Activated naive CD8-positive, alpha-beta T cell (primary cell): ENCODE data around the gene OTULIN.

ENCODE experiments used
- H3K27ac Mint-ChIP-seq: one replicate; pipeline ENCODE4 v1.8.0; 2021; ENCODE audit warnings: mixed read lengths
- H3K27me3 Mint-ChIP-seq: one replicate; pipeline ENCODE4 v1.8.0; 2021; ENCODE audit warnings: mixed read lengths
- H3K36me3 Mint-ChIP-seq: one replicate; pipeline ENCODE4 v1.8.0; 2021; ENCODE audit warnings: mixed read lengths
- H3K4me1 Mint-ChIP-seq: one replicate; pipeline ENCODE4 v1.8.0; 2021; ENCODE audit warnings: low read depth, mixed read lengths
- H3K4me3 Mint-ChIP-seq: one replicate; pipeline ENCODE4 v1.8.0; 2021; ENCODE audit warnings: mild to moderate bottlenecking, mixed read lengths
- H3K9me3 Mint-ChIP-seq: one replicate; pipeline ENCODE4 v1.8.0; 2021; ENCODE audit warnings: low read depth, mixed read lengths

The OTULIN gene

DNA sequence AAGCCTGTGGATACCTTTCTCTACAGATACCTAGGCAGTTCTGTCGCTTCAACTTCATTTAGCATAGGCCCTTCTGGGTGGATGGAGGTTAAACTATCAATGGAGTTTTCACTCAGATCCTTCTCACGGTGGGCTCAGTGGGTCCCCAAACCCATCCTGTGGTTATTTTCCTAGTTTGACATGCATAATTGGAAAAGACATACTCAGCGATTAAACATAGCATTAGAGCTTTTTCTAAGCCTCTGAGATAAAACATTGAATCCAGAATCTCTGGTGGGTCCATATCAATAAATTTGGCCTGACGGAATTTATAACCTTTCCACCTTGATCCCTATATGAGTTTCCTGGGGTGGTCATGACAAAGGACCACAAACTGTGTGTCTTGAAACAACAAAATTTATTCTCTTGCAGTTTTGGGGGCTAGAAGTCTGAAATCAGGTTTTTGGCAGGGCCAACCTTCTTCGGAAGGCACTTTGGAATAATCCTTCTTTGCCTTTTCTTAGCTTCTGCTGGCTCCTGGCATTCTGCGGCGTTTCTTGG, 1.7 kb upstream of the OTULIN start:
- Mint-ChIP-seq H3K9me3 (no peaks in the 10 kb centered on the region), H3K27me3 (no peaks in the 10 kb centered on the region), H3K4me3 (peak overlapping the region; percentile 93), H3K27ac (no peak overlapping the region), H3K4me1 (peaks cover 53% of the 10 kb centered on the region), H3K36me3 (peaks cover 5% of the 10 kb centered on the region)

DNA sequence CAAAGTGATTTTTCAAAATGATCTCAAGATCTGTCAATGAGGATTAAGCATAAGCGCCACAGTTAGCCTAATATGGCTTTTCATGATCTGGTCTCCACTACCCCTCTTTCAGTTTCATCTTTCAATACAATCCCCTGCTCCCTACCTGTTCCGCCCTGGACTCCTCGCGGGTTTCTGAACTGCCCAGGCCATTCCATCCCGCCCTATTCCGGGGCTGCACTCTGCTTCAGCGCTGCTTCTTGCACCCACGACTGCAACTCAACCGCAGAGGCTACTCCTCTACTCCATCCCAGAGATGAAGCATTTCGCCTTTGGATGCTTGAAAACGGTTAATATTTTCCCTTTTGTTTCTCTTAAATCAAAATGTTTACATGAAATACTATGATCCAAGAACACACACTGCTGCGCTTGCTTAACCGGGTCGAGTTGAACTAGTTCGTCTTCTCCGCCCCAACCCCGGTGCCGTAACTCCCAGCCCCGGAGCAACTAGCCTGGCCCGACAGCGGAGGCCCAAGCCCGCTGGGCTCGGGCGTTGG, 716 bp upstream of the OTULIN start:
- Mint-ChIP-seq H3K36me3 (peaks cover 6% of the 10 kb centered on the region), H3K27me3 (no peaks in the 10 kb centered on the region), H3K4me3 (peak overlapping the region; percentile 93), H3K9me3 (no peaks in the 10 kb centered on the region), H3K27ac (peak overlapping the region; percentile 97), H3K4me1 (peaks cover 63% of the 10 kb centered on the region)

DNA sequence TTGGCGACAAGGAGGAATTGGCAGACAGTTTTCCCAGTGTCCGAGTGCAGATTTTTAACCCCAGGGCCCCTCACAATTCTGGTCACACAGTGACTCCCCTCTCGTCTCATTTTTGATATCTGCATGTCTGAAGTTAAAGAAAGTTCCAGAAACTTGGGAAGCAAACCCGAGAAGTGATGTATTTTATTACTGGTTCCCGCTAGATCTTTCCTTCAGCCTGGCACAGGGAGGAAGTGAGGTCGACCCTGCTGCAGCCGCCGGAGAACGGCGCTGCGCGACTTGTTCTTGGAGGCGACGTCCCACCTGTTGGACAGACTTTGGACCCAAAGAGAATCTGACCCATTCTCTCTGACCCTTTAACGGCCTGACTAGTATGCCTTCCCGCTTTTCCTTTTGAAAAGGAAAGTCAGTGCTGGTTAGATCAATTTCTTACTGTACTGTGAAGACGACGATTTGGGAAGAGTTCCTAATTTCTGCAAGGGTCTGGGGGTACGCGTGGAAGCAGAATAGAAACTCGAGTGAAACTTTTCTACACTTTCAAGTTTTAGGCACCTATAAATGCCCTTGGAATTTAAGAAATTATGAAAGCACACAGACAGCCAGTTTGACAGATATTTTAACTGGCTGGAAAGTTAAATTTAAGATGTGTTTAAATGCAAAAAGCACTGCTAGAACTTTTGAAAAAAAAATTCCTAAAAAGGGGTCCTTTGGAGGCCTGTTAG, 744 bp downstream of the OTULIN start:
- Mint-ChIP-seq H3K36me3 (peaks cover 6% of the 10 kb centered on the region), H3K9me3 (no peaks in the 10 kb centered on the region), H3K4me1 (peaks cover 72% of the 10 kb centered on the region), H3K27ac (peak overlapping the region; percentile 96), H3K27me3 (no peaks in the 10 kb centered on the region), H3K4me3 (peak overlapping the region; percentile 97)

DNA sequence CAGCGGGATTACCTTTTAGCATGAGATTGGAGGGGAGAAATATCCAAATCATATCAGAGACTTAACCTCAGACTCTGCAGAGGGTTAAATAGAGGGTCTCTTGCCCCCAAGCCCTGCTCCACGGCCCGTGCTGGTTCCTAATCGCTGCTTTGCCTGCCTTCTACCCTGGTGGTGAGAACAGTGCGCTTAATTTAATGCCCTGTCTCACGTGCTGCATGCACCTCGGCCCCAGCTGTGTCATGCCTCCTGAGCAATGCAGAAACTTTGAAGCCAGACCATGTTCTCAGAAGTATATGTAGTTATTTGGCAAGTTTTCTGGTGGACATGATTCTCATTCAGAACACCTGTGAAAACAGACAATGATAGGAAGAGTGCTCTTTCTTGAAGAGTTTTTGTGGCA, 1.4 kb downstream of the OTULIN start:
- peak overlapping the region; percentile 96 for H3K27ac Mint-ChIP-seq
- peaks cover 73% of the 10 kb centered on the region for H3K4me1 Mint-ChIP-seq
- H3K36me3 Mint-ChIP-seq: peaks cover 7% of the 10 kb centered on the region
- no peaks in the 10 kb centered on the region for H3K27me3 Mint-ChIP-seq
- H3K4me3 Mint-ChIP-seq: peak overlapping the region; percentile 97
- H3K9me3 Mint-ChIP-seq: no peaks in the 10 kb centered on the region

DNA sequence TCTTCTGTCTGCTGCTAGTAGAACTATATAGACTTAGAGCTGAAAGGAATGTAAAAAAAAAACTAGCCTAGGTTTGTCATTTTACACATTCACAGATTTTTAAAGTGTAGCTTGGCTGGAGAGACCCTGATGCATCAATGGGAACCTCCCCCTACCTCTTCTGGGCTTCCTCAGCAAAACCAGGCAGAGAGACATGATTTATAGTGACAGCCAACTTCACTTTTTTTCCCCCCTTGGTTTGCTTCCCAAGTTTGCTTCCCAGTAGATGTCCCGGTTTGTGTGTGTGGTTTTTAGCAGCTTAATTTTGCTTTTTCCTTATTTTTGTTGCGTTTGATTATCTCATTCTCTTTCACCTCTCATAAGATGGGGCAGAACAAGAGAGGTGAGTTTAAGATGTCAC, 1.8 kb downstream of the OTULIN start:
- Mint-ChIP-seq H3K27me3 (no peaks in the 10 kb centered on the region), H3K9me3 (no peaks in the 10 kb centered on the region), H3K4me3 (peak overlapping the region; percentile 97), H3K4me1 (peaks cover 73% of the 10 kb centered on the region), H3K36me3 (peaks cover 10% of the 10 kb centered on the region), H3K27ac (peak overlapping the region; percentile 96)

DNA sequence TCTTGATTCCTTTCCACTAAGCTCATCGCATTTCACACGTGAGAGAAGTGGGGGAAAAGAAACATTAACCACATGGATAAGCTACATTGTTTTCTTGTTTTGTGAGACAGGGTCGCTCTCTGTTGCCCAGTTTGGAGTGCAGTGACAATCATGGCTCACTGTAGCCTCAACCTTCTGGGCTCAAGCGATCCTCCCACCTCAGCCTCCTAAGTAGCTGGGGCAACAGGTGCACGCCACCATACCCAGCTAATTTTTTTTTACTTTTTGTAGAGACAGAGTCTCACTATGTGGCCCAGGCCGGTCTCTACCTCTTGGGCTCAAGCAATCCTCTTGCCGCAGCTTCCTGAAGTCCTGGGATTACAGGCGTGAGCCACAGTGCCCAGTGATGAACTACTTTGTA, 2.8 kb downstream of the OTULIN start:
- no peaks in the 10 kb centered on the region for H3K27me3 Mint-ChIP-seq
- peaks cover 80% of the 10 kb centered on the region for H3K4me1 Mint-ChIP-seq
- no peaks in the 10 kb centered on the region for H3K9me3 Mint-ChIP-seq
- H3K36me3 Mint-ChIP-seq: peaks cover 10% of the 10 kb centered on the region
- peak overlapping the region; percentile 96 for H3K27ac Mint-ChIP-seq
- H3K4me3 Mint-ChIP-seq: peak overlapping the region; percentile 97

DNA sequence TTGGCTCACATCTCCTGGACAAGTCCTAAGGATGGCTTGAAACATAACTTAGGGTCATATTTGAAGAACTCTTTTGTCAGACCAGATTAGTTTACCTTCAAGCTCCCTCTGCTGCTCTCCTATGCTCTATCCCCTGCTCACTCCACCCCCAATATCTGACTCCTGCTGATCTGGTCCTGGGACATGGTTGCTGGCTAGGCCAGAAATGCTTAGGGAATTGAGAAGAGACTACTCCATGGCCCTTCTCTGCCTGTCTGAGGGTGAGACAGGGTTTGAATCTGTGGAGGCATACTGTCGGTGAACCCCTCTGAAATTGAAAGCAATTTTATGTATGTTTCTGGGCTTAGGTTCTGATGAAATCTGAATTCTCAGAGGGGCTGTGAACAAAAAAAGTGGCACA, 3.3 kb downstream of the OTULIN start:
- peak overlapping the region; percentile 96 for H3K27ac Mint-ChIP-seq
- H3K4me1 Mint-ChIP-seq: peaks cover 81% of the 10 kb centered on the region
- no peaks in the 10 kb centered on the region for H3K27me3 Mint-ChIP-seq
- H3K9me3 Mint-ChIP-seq: no peaks in the 10 kb centered on the region
- H3K4me3 Mint-ChIP-seq: peak overlapping the region; percentile 97
- H3K36me3 Mint-ChIP-seq: peaks cover 10% of the 10 kb centered on the region

DNA sequence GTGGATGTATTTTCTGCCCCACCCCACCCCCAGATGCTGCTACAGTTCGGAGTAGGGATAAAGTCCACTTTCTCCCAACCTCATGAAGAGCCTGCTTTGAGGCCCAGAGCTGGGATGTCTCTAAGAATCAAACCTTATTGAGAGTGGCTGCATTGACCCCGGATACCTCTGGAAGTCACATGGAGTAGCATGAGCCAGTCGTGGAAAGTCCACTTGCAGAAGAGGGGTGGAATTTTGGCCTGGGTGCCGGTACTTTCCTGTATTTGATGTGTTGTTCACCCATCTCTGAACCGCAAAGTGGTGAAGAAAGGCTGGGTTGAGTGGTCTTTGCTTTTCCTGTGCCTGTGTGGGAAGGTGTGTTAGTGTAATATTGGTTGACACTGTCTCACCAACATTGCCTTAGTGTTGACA, 3.7 kb downstream of the OTULIN start:
- H3K36me3 Mint-ChIP-seq: peaks cover 10% of the 10 kb centered on the region
- no peaks in the 10 kb centered on the region for H3K27me3 Mint-ChIP-seq
- peak overlapping the region; percentile 96 for H3K27ac Mint-ChIP-seq
- H3K9me3 Mint-ChIP-seq: no peaks in the 10 kb centered on the region
- peak overlapping the region; percentile 97 for H3K4me3 Mint-ChIP-seq
- peaks cover 82% of the 10 kb centered on the region for H3K4me1 Mint-ChIP-seq

DNA sequence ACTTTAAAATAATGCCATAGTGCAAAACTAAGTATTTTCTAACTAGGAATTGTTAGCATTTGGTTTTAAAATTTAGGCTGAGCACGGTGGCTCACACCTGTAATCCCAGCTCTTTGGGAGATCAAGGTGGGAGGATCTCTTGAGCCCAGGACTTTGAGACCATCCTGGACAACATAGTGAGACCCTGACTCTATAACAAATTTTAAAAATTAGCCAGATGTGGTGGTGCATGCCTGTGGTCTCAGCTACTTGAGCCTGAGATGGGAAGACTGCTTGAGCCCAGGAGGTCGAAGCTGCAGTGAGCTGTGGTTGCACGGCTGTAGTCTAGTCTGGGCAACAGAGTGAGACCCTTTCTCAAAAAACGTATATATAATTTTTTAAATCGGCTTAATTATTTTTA, 4.9 kb downstream of the OTULIN start:
- Mint-ChIP-seq H3K9me3 (no peaks in the 10 kb centered on the region), H3K27me3 (no peaks in the 10 kb centered on the region), H3K4me1 (peaks cover 86% of the 10 kb centered on the region), H3K36me3 (peaks cover 16% of the 10 kb centered on the region), H3K4me3 (peak overlapping the region; percentile 97), H3K27ac (peak overlapping the region; percentile 96)

DNA sequence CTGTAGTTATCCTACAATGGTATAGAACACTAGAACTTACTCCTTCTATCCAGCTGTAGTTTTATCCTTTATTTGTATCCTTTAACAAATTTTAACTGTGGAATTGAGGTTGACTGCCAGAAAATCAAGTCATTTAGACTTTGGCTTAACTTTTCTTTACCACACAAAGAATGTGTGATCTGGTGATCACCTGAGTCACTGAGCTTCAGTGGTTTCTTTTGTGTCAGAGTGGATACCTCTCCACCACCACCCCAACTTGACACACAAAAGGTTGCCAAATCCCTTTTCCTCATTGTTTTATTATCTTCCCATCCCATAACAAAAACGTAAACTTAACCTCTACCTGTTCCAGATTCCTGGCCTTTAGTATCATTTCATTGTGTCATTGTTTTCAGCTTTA, 5.5 kb downstream of the OTULIN start:
- peak overlapping the region; percentile 97 for H3K4me3 Mint-ChIP-seq
- H3K36me3 Mint-ChIP-seq: peaks cover 18% of the 10 kb centered on the region
- no peaks in the 10 kb centered on the region for H3K27me3 Mint-ChIP-seq
- no peaks in the 10 kb centered on the region for H3K9me3 Mint-ChIP-seq
- H3K27ac Mint-ChIP-seq: peak overlapping the region; percentile 96
- peaks cover 89% of the 10 kb centered on the region for H3K4me1 Mint-ChIP-seq

DNA sequence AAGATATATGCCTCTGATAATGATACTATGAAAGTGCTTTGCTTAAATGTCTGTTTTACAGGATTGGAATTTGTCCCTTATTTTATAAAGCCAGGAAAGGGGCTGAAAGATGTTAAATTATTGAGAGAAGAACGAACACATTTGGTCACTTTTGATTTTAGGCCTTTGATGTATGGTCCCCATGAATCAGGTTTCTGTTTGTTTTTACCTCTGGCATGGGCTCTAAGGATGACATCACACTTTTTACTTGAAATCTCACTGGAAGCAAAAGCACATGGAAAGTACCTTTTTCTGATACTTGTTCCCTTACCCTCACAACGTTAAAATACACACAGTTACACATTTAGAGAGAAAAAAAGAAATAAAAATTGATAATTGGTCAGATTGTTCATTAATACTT, 6.9 kb downstream of the OTULIN start:
- Mint-ChIP-seq H3K27me3 (no peaks in the 10 kb centered on the region), H3K27ac (peak overlapping the region; percentile 89), H3K36me3 (peaks cover 21% of the 10 kb centered on the region), H3K4me3 (peak overlapping the region; percentile 68), H3K9me3 (no peaks in the 10 kb centered on the region), H3K4me1 (peaks cover 93% of the 10 kb centered on the region)

DNA sequence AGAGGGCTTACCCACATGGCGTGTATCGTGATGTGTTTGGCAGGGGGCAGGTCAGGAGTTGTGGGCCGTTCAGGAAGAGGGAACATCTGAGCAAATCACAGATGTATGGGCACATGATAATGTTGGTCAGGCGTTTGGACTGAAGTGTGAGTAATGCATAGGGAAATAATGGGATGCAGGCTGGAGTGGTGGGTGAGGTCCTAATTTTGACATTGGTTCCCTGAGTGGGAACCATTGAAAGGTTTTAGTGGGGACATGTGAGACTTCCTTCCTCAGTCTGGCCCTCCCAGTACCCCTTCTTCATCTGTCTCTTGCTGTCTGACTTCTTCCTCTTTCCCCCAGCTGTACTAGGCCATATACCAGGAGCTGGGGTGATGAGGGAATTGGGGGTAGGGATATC, 7.6 kb downstream of the OTULIN start:
- no peaks in the 10 kb centered on the region for H3K9me3 Mint-ChIP-seq
- no peaks in the 10 kb centered on the region for H3K27me3 Mint-ChIP-seq
- peaks cover 91% of the 10 kb centered on the region for H3K4me1 Mint-ChIP-seq
- H3K27ac Mint-ChIP-seq: peak overlapping the region; percentile 89
- H3K36me3 Mint-ChIP-seq: peaks cover 19% of the 10 kb centered on the region
- peak overlapping the region; percentile 68 for H3K4me3 Mint-ChIP-seq

DNA sequence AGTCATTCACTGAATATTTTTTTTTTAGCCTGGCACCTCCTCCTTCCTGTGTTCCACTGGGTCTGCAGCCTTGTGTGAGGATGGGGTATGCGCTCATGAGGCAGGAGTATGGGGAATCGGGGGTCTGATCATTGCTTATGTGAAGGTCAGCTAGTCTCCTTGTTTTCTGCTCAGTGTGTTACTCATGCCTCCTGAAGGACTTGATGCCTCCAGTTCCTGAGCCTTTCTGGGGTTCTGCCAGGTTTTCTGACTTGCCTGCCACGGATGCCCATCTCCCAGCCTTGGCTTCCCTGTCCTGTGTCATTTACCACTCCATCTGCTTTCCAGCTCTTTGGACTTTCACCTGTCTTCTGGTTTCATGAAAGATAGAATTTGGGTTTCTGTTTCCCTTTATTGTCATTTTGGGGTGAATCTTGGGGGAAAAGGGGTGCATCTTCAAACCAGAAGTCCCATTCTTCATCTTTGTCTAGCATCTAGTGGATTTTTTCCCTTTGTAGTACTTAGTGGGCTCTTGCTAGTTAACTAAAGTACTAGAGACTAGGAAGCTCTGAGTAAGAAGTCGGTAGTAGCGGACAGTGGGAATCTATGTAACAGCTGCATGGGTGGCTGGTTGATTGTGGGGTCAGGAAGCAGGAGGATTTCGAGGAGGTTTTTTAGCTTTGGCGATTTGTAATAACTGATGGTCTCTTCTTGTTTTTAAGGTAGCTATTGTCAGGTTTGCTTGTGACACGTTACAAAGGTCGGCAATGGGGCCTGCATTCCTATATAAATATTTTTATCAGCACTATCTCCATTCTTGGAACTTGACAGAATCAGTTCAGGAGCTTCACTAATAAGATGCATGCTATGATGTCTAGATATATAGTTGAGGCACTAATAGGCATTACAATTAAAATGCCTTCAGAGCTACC, 8.2 kb downstream of the OTULIN start:
- Mint-ChIP-seq H3K27ac (peak overlapping the region; percentile 89), H3K4me3 (peak overlapping the region; percentile 11), H3K27me3 (no peaks in the 10 kb centered on the region), H3K9me3 (no peaks in the 10 kb centered on the region), H3K36me3 (peaks cover 16% of the 10 kb centered on the region), H3K4me1 (peaks cover 90% of the 10 kb centered on the region)

DNA sequence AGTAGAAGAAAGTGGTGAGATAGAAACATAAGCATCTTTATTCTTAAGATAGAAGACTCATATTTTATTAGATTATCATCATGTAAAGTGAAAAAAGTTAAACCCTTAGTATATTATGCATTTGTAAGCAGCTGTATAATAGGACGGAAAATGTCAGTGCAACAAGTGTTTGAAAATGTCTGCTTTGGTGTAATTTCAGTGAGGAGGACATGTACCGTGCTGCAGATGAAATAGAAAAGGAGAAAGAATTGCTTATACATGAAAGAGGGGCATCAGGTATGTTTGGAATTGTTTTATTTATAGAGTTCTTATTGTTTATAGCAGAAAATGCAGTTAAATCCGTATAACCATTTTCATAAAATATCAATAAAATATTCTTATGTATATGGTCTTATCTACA, 8.9 kb downstream of the OTULIN start:
- peaks cover 89% of the 10 kb centered on the region for H3K4me1 Mint-ChIP-seq
- H3K27ac Mint-ChIP-seq: peak overlapping the region; percentile 62
- peak overlapping the region; percentile 47 for H3K4me3 Mint-ChIP-seq
- H3K27me3 Mint-ChIP-seq: no peaks in the 10 kb centered on the region
- peaks cover 15% of the 10 kb centered on the region for H3K36me3 Mint-ChIP-seq
- H3K9me3 Mint-ChIP-seq: no peaks in the 10 kb centered on the region
